ENCODE data around the gene TAF15.

TAF15 gene

DNA sequence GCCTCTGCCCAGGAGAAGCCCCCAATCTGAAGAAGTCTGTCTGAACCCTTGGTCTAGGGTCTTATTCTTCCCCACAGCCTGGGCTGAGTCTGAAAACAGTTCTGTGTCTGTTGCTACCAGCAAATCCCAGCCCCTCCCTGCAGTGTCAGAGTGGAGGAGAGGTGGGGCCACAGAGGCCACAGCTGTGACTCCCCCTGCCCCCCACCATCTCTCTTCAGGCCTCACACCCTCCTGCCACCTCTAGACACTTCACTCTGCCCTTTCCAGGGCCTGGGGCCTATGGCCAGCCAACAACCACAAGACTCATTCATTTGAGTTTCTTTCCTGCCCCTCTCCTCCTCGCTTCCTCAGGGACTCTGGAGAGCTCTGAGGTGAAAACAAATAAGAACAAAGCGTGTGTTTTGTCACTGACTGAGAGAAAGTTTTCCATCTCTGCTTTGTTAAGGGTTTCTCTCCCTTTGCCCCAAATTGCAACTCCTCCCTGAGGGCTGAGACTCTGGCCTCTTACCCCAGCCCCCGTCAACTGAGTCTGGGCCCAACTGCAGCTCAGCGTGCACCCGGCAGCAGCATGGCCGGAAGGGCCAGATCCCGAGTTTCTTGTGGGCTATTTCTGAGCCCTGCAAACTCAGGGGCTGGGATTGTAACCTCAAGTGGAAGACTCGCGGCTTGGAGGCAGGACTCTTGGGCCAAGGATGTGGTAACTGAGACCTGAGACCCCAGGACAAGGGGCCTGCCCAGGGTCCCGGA lies 35.4 kb upstream of the TAF15 start:
- no peak for TF ChIP-seq EZH2phosphoT487 (IDR thresholded peaks at IDR 0.05; ENCODE audit: borderline replicate concordance)
- TF ChIP-seq, protein P1, sequence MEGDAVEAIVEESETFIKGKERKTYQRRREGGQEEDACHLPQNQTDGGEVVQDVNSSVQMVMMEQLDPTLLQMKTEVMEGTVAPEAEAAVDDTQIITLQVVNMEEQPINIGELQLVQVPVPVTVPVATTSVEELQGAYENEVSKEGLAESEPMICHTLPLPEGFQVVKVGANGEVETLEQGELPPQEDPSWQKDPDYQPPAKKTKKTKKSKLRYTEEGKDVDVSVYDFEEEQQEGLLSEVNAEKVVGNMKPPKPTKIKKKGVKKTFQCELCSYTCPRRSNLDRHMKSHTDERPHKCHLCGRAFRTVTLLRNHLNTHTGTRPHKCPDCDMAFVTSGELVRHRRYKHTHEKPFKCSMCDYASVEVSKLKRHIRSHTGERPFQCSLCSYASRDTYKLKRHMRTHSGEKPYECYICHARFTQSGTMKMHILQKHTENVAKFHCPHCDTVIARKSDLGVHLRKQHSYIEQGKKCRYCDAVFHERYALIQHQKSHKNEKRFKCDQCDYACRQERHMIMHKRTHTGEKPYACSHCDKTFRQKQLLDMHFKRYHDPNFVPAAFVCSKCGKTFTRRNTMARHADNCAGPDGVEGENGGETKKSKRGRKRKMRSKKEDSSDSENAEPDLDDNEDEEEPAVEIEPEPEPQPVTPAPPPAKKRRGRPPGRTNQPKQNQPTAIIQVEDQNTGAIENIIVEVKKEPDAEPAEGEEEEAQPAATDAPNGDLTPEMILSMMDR (conservative IDR thresholded peaks at IDR 0.05; ENCODE audit: low read length): no peak
- Histone ChIP-seq H3K9me2 (replicated peaks; ENCODE audit: low read depth, low read length) (no peaks in the 10 kb centered on the region), H3K27me3 (ENCODE audit: insufficient read depth, low read length, poor library complexity, severe bottlenecking) (no peaks in the 10 kb centered on the region), H3K79me2 (ENCODE audit: insufficient read depth, low read length) (no peaks in the 10 kb centered on the region), H3K36me3 (ENCODE audit: insufficient read depth, low read length) (no peaks in the 10 kb centered on the region), H3K9ac (ENCODE audit: low read depth, low read length, poor library complexity, severe bottlenecking) (no peak overlapping the region), H3F3A (ENCODE audit: low read depth) (no peaks in the 10 kb centered on the region), H3K4me3 (ENCODE audit: low read length, poor library complexity, severe bottlenecking) (no peak overlapping the region), H4K20me1 (ENCODE audit: insufficient read depth, low read length, poor library complexity, severe bottlenecking) (no peaks in the 10 kb centered on the region), H3K4me1 (ENCODE audit: insufficient read depth, low read length, poor library complexity, severe bottlenecking) (peaks cover 12% of the 10 kb centered on the region), H3K4me2 (ENCODE audit: low read depth, low read length, poor library complexity, severe bottlenecking) (no peak overlapping the region), H3K9me3 (ENCODE audit: insufficient read depth, low read depth, low read length) (no peaks in the 10 kb centered on the region), H2AFZ (ENCODE audit: low read length) (no peak overlapping the region)

DNA sequence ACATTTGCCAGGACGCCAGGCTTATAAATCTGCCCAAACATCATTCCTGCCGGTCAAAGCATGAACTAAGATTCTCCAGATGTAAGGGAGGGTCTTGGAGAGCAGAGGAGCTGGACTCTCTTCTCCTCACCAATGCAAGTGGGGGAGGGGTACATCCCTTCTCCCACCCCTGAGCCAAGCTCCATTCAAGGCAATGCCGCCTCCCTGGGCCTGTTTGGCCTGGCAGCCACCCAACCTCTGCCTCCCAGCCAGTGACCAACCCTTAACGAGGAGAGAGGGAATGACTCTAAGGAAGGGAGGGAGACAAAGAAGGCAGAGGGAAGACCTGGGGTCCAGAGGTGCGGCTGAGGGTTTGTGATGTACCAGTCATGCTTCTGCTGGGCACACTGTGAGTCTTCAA lies 34.8 kb upstream of the TAF15 start:
- H3K27me3 ChIP-seq (ENCODE audit: insufficient read depth, low read length, poor library complexity, severe bottlenecking): no peaks in the 10 kb centered on the region
- no peaks in the 10 kb centered on the region for H3K9me2 ChIP-seq (replicated peaks; ENCODE audit: low read depth, low read length)
- H3K4me3 ChIP-seq (ENCODE audit: low read length, poor library complexity, severe bottlenecking): no peak overlapping the region
- H3F3A ChIP-seq (ENCODE audit: low read depth): no peaks in the 10 kb centered on the region
- TF ChIP-seq, protein P1 (conservative IDR thresholded peaks at IDR 0.05; ENCODE audit: low read length): no peak
- TF ChIP-seq EZH2phosphoT487 (IDR thresholded peaks at IDR 0.05; ENCODE audit: borderline replicate concordance): no peak
- peaks cover 12% of the 10 kb centered on the region for H3K4me1 ChIP-seq (ENCODE audit: insufficient read depth, low read length, poor library complexity, severe bottlenecking)
- H3K9ac ChIP-seq (ENCODE audit: low read depth, low read length, poor library complexity, severe bottlenecking): no peak overlapping the region
- H3K9me3 ChIP-seq (ENCODE audit: insufficient read depth, low read depth, low read length): no peaks in the 10 kb centered on the region
- H3K79me2 ChIP-seq (ENCODE audit: insufficient read depth, low read length): no peaks in the 10 kb centered on the region
- H2AFZ ChIP-seq (ENCODE audit: low read length): no peak overlapping the region
- no peaks in the 10 kb centered on the region for H4K20me1 ChIP-seq (ENCODE audit: insufficient read depth, low read length, poor library complexity, severe bottlenecking)
- no peak overlapping the region for H3K4me2 ChIP-seq (ENCODE audit: low read depth, low read length, poor library complexity, severe bottlenecking)
- no peaks in the 10 kb centered on the region for H3K36me3 ChIP-seq (ENCODE audit: insufficient read depth, low read length)

DNA sequence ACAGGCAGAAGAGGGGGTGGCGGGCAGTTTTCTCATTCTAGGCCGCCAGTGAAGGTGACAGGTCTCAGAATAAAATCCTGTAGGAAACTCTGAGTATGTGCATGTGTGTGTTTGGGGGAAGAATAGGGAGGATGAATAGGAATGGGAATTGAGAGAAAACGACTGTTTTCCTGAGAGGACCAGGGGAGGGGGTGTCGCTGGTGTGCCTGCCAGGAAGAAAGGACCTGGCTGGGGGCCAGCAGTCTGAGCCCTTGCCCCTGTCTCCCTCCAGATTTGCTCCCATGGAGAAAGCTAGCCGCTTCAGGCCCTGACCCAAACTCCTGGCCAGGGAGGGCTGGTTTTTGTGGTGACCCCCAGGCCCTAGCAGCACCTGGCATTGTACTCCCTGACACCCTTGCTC lies 34.2 kb upstream of the TAF15 start:
- Histone ChIP-seq H3K9me2 (replicated peaks; ENCODE audit: low read depth, low read length) (no peaks in the 10 kb centered on the region), H3K36me3 (ENCODE audit: insufficient read depth, low read length) (no peaks in the 10 kb centered on the region), H3K9me3 (ENCODE audit: insufficient read depth, low read depth, low read length) (no peaks in the 10 kb centered on the region), H3K4me1 (ENCODE audit: insufficient read depth, low read length, poor library complexity, severe bottlenecking) (peaks cover 12% of the 10 kb centered on the region), H3K4me3 (ENCODE audit: low read length, poor library complexity, severe bottlenecking) (no peak overlapping the region), H3K4me2 (ENCODE audit: low read depth, low read length, poor library complexity, severe bottlenecking) (no peak overlapping the region), H3K27me3 (ENCODE audit: insufficient read depth, low read length, poor library complexity, severe bottlenecking) (no peaks in the 10 kb centered on the region), H4K20me1 (ENCODE audit: insufficient read depth, low read length, poor library complexity, severe bottlenecking) (no peaks in the 10 kb centered on the region), H3F3A (ENCODE audit: low read depth) (no peaks in the 10 kb centered on the region), H2AFZ (ENCODE audit: low read length) (no peak overlapping the region), H3K79me2 (ENCODE audit: insufficient read depth, low read length) (no peaks in the 10 kb centered on the region), H3K9ac (ENCODE audit: low read depth, low read length, poor library complexity, severe bottlenecking) (no peak overlapping the region)
- no peak for TF ChIP-seq EZH2phosphoT487 (IDR thresholded peaks at IDR 0.05; ENCODE audit: borderline replicate concordance)
- TF ChIP-seq, protein P1 (conservative IDR thresholded peaks at IDR 0.05; ENCODE audit: low read length): no peak

Measured in Loucy (cell line).